GM11168 (cell line): ENCODE results near the gene CRPPA.
"Not testable (repeated sequence)": the region's sequence is repeated elsewhere in the genome, so short reads cannot be mapped to it uniquely, and the experiment has no call there.

Experiments used
- in situ Hi-C: fragments of 300-500 bp; cut with MboI; formaldehyde crosslinking; loops from one replicate; pipeline ENCODE4 v1.12.0; 2022; ENCODE audit warnings: low sequenced_read_pairs; ENCODE audit not compliant: unreplicated experiment

CRPPA gene

GRCh38 chr7:16421333-16422102 is at the start of gene CRPPA:
CRPPA (minus strand) TSS chr7:16421538; CDS start chr7:16421322, 216 bp downstream.
- in situ Hi-C loops: no loop called here

GRCh38 chr7:16465469-16466361 is 44.4 kb upstream of the CRPPA start, which contains the start of gene SOSTDC1:
SOSTDC1 (minus strand) TSS chr7:16465738; CDS start chr7:16465668, 70 bp downstream.
- in situ Hi-C loops: no loop called here

- in situ Hi-C loops: no loop called here
Observed at GRCh38 chr7:16463949-16464715, 42.8 kb upstream of the CRPPA start.

GRCh38 chr7:16463520-16463919 is 42.2 kb upstream of the CRPPA start:
- in situ Hi-C loops: no loop called here

GRCh38 chr7:16462431-16462889 is 41.1 kb upstream of the CRPPA start:
- in situ Hi-C loops: no loop called here

GRCh38 chr7:16460789-16461493 is 39.6 kb upstream of the CRPPA start:
- in situ Hi-C loops: no loop called here

- in situ Hi-C loops: not testable (repeated sequence)
Observed at GRCh38 chr7:16456303-16456702, 35.0 kb upstream of the CRPPA start.

- in situ Hi-C loops: no loop called here
Observed at GRCh38 chr7:16455591-16455990, 34.3 kb upstream of the CRPPA start.

- in situ Hi-C loops: no loop called here
Observed at GRCh38 chr7:16450366-16450765, 29.0 kb upstream of the CRPPA start.

- in situ Hi-C loops: no loop called here
Observed at GRCh38 chr7:16447876-16448275, 26.5 kb upstream of the CRPPA start.

- in situ Hi-C loops: no loop called here
Observed at GRCh38 chr7:16446508-16446907, 25.2 kb upstream of the CRPPA start.

- in situ Hi-C loops: not testable (repeated sequence)
Observed at GRCh38 chr7:16443871-16444270, 22.5 kb upstream of the CRPPA start.

GRCh38 chr7:16438988-16439387 is 17.6 kb upstream of the CRPPA start:
- in situ Hi-C loops: no loop called here

GRCh38 chr7:16436306-16436705 is 15.0 kb upstream of the CRPPA start:
- in situ Hi-C loops: no loop called here

GRCh38 chr7:16433568-16434122 is 12.3 kb upstream of the CRPPA start:
- in situ Hi-C loops: no loop called here

- in situ Hi-C loops: no loop called here
Observed at GRCh38 chr7:16432425-16432731, 11.0 kb upstream of the CRPPA start.

- in situ Hi-C loops: no loop called here
Observed at GRCh38 chr7:16431646-16432424, 10.5 kb upstream of the CRPPA start.

- in situ Hi-C loops: no loop called here
Observed at GRCh38 chr7:16430133-16430532, 8.8 kb upstream of the CRPPA start.

GRCh38 chr7:16428672-16429071 is 7.3 kb upstream of the CRPPA start:
- in situ Hi-C loops: no loop called here
